ENCODE data around the gene MIPOL1. TPM values are rescaled to one million over a fixed set of nuclear protein-coding genes. Genes with fewer than 3 reads are reported as not detected.

The MIPOL1 gene
- total and polyA plus RNA-seq, 2 of the 4 experiments (the other 2 are of a cell fraction), result 2.7 to 5.9 TPM

GRCh38 chr14:37165794-37166193, 31.9 kb upstream of the MIPOL1 start:
- POLR2A ChIA-PET (ENCODE audit: unreplicated experiment), result no interaction called here
- no peak overlapping the region for H2BK15ac ChIP-seq (ENCODE audit: low read depth, low read length)
- H3K56ac ChIP-seq (ENCODE audit: extremely low read depth, insufficient read depth, low read length), result no peak overlapping the region
- no peaks in the 10 kb centered on the region for H3K27me3 ChIP-seq (ENCODE audit: control insufficient read depth, insufficient read depth, low read length)
- H3K4me3 ChIP-seq (ENCODE audit: insufficient read depth, low read depth, low read length), result no peak overlapping the region
- CTCF ChIA-PET, result interaction anchor here (1.4 kb wide), 1 partner anchor 16 kb away, joined by 3 read pairs; no protein-coding TSS in a partner anchor
- no peak overlapping the region for H4K5ac ChIP-seq (ENCODE audit: low read depth, low read length)
- dilution Hi-C loops (cut with HindIII; ENCODE audit: low sequenced_read_pairs, unreplicated experiment), result no loop called here
- no peak overlapping the region for H3K23ac ChIP-seq (ENCODE audit: low read depth, low read length)
- H3K4me1 ChIP-seq (ENCODE audit: control insufficient read depth, insufficient read depth, low read length), result no peaks in the 10 kb centered on the region
- no peak for DNase-seq
- no peak overlapping the region for H3K9ac ChIP-seq (ENCODE audit: low read depth, low read length)
- no peak overlapping the region for H2BK5ac ChIP-seq (ENCODE audit: low read depth, low read length, poor library complexity, severe bottlenecking)
- H2BK20ac ChIP-seq (ENCODE audit: low read depth, low read length), result no peak overlapping the region
- H3K4ac ChIP-seq (ENCODE audit: low read depth, low read length), result no peak overlapping the region
- no peaks in the 10 kb centered on the region for H3K9me3 ChIP-seq (ENCODE audit: control insufficient read depth, insufficient read depth, low read length)
- H2AFZ ChIP-seq (replicated peaks; ENCODE audit: low read length, poor library complexity), result no peak overlapping the region
- no peak overlapping the region for H2BK120ac ChIP-seq (ENCODE audit: low read depth, low read length)
- H2AK5ac ChIP-seq (ENCODE audit: low read depth, low read length), result no peak overlapping the region
- H3K79me1 ChIP-seq (ENCODE audit: low read depth in 1 of 2, low read length in 2 of 2), result no peaks in the 10 kb centered on the region
- no peak overlapping the region for H4K8ac ChIP-seq (ENCODE audit: low read depth in 2 of 2, low read length in 2 of 2)
- H3K14ac ChIP-seq (replicated peaks; ENCODE audit: low read depth, low read length), result no peak overlapping the region
- no peaks in the 10 kb centered on the region for H3K36me3 ChIP-seq (ENCODE audit: control insufficient read depth, insufficient read depth, low read length)
- no peak overlapping the region for H3K4me2 ChIP-seq (ENCODE audit: low read depth, low read length)
- H3K18ac ChIP-seq (ENCODE audit: low read depth, low read length), result no peak overlapping the region
- no peak overlapping the region for H3K27ac ChIP-seq (ENCODE audit: insufficient read depth, low read length)
- no TSS peak for BruUV-seq (replicated peaks)
- in situ Hi-C loops (cut with MboI; ENCODE audit: low sequenced_read_pairs), result no loop called here
- no CpG with 5 or more reads among the region's 3 CpGs for WGBS, 2 experiments (ENCODE audit: extremely low coverage in 2 of 2, insufficient read length in 1 of 2)
- no peaks in the 10 kb centered on the region for H3K9me1 ChIP-seq (ENCODE audit: insufficient read depth, low read length)
- no peak for ATAC-seq (ENCODE audit: low read depth)
- H2AK9ac ChIP-seq (replicated peaks; ENCODE audit: low read depth, low read length, poor library complexity), result no peak overlapping the region
- H4K91ac ChIP-seq (ENCODE audit: insufficient read depth, low read depth, low read length), result no peak overlapping the region
- H4K20me1 ChIP-seq (ENCODE audit: insufficient read depth, low read length), result no peaks in the 10 kb centered on the region
- TF ChIP-seq MAFK (IDR thresholded peaks at IDR 0.05; ENCODE audit: low read depth, low read length) (no peak), POLR2A (IDR thresholded peaks at IDR 0.05; ENCODE audit: low read depth, low read length) (no peak), ELK1 (IDR thresholded peaks at IDR 0.05; ENCODE audit: borderline replicate concordance, low read depth, low read length) (no peak), CTCF (conservative IDR thresholded peaks at IDR 0.05; ENCODE audit: low read depth, low read length) (no peak)
- intact Hi-C loops (cut with micrococcal nuclease), result no loop called here
